ENCODE results near the gene RNF20.
"Not testable (repeated sequence)": the region's sequence is repeated elsewhere in the genome, so short reads cannot be mapped to it uniquely, and the experiment has no call there.

The RNF20 gene

GRCh38 chr9:101536351-101536750, 2.7 kb downstream of the RNF20 start:
- no peak for TF ChIP-seq CTCF (IDR thresholded peaks at IDR 0.05; ENCODE audit: low read depth, low read length)
- DNase-seq (ENCODE audit: extremely low read depth, low read depth): no peak

- TF ChIP-seq CTCF (IDR thresholded peaks at IDR 0.05; ENCODE audit: low read depth, low read length): no peak
- DNase-seq (ENCODE audit: extremely low read depth, low read depth): no peak
Measured at GRCh38 chr9:101536938-101537337, 3.3 kb downstream of the RNF20 start.

GRCh38 chr9:101540069-101540468, 6.4 kb downstream of the RNF20 start:
- DNase-seq (ENCODE audit: extremely low read depth, low read depth): no peak
- TF ChIP-seq CTCF (IDR thresholded peaks at IDR 0.05; ENCODE audit: low read depth, low read length): no peak

GRCh38 chr9:101543098-101543735, 9.6 kb downstream of the RNF20 start:
- DNase-seq (ENCODE audit: extremely low read depth, low read depth): no peak
- no peak for TF ChIP-seq CTCF (IDR thresholded peaks at IDR 0.05; ENCODE audit: low read depth, low read length)

- peak; percentile 5 for TF ChIP-seq CTCF (IDR thresholded peaks at IDR 0.05; ENCODE audit: low read depth, low read length)
- not testable (repeated sequence) for DNase-seq (ENCODE audit: extremely low read depth, low read depth)
Measured at GRCh38 chr9:101549472-101550098, 15.9 kb downstream of the RNF20 start.

- TF ChIP-seq CTCF (IDR thresholded peaks at IDR 0.05; ENCODE audit: low read depth, low read length): no peak
- DNase-seq (ENCODE audit: extremely low read depth, low read depth): no peak
Measured at GRCh38 chr9:101561740-101562139, 28.1 kb downstream of the RNF20 start.

- no peak for DNase-seq (ENCODE audit: extremely low read depth, low read depth)
- no peak for TF ChIP-seq CTCF (IDR thresholded peaks at IDR 0.05; ENCODE audit: low read depth, low read length)
Measured at GRCh38 chr9:101562966-101563365, 29.3 kb downstream of the RNF20 start.

Data from AG09319 (cell line).